ENCODE results near the gene POLD3.

DNA sequence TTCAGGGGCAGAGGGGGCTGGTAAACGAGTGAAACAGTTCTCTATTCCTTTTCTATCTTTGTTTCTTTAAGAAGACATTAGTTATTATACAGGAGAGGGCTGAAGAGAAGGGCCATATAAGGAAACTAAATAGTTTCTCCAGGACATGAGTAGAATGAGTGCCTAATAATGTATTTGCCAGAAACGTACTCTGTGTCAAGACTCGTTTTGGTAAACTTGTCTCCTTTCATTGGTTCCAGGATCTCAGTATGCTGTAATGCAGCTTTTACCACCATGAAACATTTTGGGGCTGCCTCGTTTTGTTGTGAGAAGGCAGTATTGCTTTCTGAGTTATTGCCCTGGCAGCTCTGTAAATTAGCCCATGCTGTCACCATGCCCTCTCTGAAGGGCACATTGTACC is 51.7 kb downstream of the POLD3 start:
- TF ChIP-seq POLR2A (IDR thresholded peaks at IDR 0.05) (no peak), POLR2AphosphoS5 (IDR thresholded peaks at IDR 0.05; ENCODE audit: insufficient read depth in 1 of 2, low read depth in 1 of 2) (no peak)
- TF ChIP-seq, protein P1, sequence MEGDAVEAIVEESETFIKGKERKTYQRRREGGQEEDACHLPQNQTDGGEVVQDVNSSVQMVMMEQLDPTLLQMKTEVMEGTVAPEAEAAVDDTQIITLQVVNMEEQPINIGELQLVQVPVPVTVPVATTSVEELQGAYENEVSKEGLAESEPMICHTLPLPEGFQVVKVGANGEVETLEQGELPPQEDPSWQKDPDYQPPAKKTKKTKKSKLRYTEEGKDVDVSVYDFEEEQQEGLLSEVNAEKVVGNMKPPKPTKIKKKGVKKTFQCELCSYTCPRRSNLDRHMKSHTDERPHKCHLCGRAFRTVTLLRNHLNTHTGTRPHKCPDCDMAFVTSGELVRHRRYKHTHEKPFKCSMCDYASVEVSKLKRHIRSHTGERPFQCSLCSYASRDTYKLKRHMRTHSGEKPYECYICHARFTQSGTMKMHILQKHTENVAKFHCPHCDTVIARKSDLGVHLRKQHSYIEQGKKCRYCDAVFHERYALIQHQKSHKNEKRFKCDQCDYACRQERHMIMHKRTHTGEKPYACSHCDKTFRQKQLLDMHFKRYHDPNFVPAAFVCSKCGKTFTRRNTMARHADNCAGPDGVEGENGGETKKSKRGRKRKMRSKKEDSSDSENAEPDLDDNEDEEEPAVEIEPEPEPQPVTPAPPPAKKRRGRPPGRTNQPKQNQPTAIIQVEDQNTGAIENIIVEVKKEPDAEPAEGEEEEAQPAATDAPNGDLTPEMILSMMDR (IDR thresholded peaks at IDR 0.05), result no peak
